Endothelial cell (in vitro differentiated cells): ENCODE measurements around the gene KRT38. TPM values are rescaled to one million over a fixed set of nuclear protein-coding genes. Genes with fewer than 3 reads are reported as not detected.

ENCODE experiments used
- DNase-seq: peaks from one replicate; pipeline ENCODE4 v3.0.0; 2021; ENCODE audit warnings: low spot score
- H3K27ac Mint-ChIP-seq: one replicate; pipeline ENCODE4 v1.8.0; 2021; ENCODE audit warnings: mixed read lengths, inconsistent platforms; ENCODE audit not compliant: unreplicated experiment
- H3K27me3 Mint-ChIP-seq: one replicate; pipeline ENCODE4 v1.8.0; 2021; ENCODE audit warnings: mild to moderate bottlenecking, moderate library complexity, mixed read lengths, inconsistent platforms; ENCODE audit not compliant: unreplicated experiment
- H3K36me3 Mint-ChIP-seq: one replicate; pipeline ENCODE4 v1.8.0; 2021; ENCODE audit warnings: mild to moderate bottlenecking, low read depth, mixed read lengths, inconsistent platforms; ENCODE audit not compliant: unreplicated experiment
- H3K4me1 Mint-ChIP-seq: one replicate; pipeline ENCODE4 v1.8.0; 2021; ENCODE audit warnings: mild to moderate bottlenecking, mixed read lengths, inconsistent platforms; ENCODE audit not compliant: unreplicated experiment
- H3K4me3 Mint-ChIP-seq: one replicate; pipeline ENCODE4 v1.8.0; 2021; ENCODE audit warnings: mild to moderate bottlenecking, mixed read lengths, inconsistent platforms; ENCODE audit not compliant: unreplicated experiment
- H3K9me3 Mint-ChIP-seq: one replicate; pipeline ENCODE4 v1.8.0; 2021; ENCODE audit warnings: mixed read lengths, inconsistent platforms; ENCODE audit not compliant: unreplicated experiment
- total RNA-seq: library from RNA; stranded (reverse); fragmentation: NEBNext Ultra II Directional; extraction: Animal tissue kit (Norgen Biotek cat#: 25700); gene quantifications from one replicate; pipeline ENCODE4 v1.2.1, GENCODE V29; 2021; ENCODE audit not compliant: unreplicated experiment
- TF ChIP-seq, protein P1 (sequence below): fragments of 200-600 bp; sonication (generic); IDR thresholded peaks from one replicate; pipeline ENCODE4 v1.5.0; 2021; ENCODE audit warnings: antibody characterized with exemption; ENCODE audit not compliant: unreplicated experiment

KRT38 gene
- total RNA-seq, 1 donor from 2014 or later: not detected

DNA sequence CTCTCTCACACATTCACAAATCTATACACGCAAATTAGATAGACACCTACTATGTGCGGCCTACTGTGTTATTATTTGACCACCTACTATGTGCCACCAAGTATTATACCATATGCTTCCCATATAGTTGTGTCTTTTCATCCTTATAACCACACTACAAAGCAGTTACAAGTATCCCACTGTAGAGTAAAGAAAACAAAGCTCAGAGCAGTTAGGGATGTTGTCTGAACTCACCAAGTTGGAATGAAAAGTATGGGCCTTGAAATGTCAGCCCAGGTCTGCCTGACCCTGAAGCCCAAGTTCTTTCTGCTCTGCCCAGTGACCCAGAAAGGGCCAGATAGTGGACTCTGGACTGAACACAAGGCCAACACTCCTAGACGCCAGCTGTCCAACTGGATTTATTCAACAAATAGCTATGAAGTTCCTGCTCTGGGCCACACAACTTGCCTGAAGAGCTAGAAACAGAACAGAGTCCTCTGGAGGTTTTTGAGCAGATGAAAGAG, 24.9 kb downstream of the KRT38 start:
- TF ChIP-seq, protein P1, sequence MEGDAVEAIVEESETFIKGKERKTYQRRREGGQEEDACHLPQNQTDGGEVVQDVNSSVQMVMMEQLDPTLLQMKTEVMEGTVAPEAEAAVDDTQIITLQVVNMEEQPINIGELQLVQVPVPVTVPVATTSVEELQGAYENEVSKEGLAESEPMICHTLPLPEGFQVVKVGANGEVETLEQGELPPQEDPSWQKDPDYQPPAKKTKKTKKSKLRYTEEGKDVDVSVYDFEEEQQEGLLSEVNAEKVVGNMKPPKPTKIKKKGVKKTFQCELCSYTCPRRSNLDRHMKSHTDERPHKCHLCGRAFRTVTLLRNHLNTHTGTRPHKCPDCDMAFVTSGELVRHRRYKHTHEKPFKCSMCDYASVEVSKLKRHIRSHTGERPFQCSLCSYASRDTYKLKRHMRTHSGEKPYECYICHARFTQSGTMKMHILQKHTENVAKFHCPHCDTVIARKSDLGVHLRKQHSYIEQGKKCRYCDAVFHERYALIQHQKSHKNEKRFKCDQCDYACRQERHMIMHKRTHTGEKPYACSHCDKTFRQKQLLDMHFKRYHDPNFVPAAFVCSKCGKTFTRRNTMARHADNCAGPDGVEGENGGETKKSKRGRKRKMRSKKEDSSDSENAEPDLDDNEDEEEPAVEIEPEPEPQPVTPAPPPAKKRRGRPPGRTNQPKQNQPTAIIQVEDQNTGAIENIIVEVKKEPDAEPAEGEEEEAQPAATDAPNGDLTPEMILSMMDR: no peak
- H3K36me3 Mint-ChIP-seq: no peaks in the 10 kb centered on the region
- no peaks in the 10 kb centered on the region for H3K4me1 Mint-ChIP-seq
- no peak overlapping the region for H3K27ac Mint-ChIP-seq
- no peak overlapping the region for H3K4me3 Mint-ChIP-seq
- no peak for DNase-seq
- peaks cover 1% of the 10 kb centered on the region for H3K27me3 Mint-ChIP-seq
- no peaks in the 10 kb centered on the region for H3K9me3 Mint-ChIP-seq

DNA sequence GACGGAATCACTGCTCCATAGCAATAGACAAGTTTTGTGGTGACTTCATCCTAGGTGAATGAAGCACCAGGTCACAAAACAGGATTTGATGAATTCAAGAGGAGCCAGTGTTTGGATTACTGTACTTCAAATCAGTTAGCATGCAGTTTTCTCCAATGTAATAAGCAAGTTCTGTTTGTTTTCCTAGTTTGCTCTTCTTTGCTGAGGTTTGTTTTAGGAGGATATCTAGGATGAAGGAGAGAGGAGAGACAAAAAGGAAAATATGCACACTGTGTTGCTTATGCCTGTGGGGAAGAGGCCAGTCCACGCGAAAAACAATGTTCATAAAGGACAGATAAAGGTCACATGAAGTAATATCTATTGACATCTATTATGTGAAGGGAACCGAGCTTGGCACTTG, 25.4 kb downstream of the KRT38 start:
- no peak for DNase-seq
- Mint-ChIP-seq H3K27ac (no peak overlapping the region), H3K27me3 (peaks cover 1% of the 10 kb centered on the region), H3K36me3 (no peaks in the 10 kb centered on the region), H3K9me3 (no peaks in the 10 kb centered on the region), H3K4me1 (no peaks in the 10 kb centered on the region), H3K4me3 (no peak overlapping the region)
- TF ChIP-seq, protein P1: no peak

DNA sequence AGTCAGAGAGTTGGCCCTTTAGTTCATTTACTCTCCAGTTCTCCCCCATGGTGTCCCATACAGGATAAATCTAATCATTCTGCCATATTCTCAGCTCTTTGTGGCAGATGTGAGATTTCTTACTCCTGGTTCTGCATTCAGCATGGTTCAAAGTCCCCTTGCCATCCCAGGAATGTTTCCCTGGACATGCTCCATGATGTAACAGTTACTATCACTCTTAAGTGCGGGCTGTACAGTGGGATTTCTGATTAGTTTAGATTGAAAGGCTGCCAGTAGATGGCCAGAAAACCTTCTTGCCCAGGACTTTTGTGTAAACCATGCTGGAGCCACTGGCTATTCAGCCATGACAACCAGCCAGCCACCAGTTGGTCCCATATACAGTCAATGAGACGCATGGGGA, 26.8 kb downstream of the KRT38 start:
- Mint-ChIP-seq H3K4me1 (no peaks in the 10 kb centered on the region), H3K27me3 (peaks cover 1% of the 10 kb centered on the region), H3K27ac (no peak overlapping the region), H3K4me3 (no peak overlapping the region), H3K9me3 (no peaks in the 10 kb centered on the region), H3K36me3 (no peaks in the 10 kb centered on the region)
- TF ChIP-seq, protein P1: no peak
- DNase-seq: no peak

DNA sequence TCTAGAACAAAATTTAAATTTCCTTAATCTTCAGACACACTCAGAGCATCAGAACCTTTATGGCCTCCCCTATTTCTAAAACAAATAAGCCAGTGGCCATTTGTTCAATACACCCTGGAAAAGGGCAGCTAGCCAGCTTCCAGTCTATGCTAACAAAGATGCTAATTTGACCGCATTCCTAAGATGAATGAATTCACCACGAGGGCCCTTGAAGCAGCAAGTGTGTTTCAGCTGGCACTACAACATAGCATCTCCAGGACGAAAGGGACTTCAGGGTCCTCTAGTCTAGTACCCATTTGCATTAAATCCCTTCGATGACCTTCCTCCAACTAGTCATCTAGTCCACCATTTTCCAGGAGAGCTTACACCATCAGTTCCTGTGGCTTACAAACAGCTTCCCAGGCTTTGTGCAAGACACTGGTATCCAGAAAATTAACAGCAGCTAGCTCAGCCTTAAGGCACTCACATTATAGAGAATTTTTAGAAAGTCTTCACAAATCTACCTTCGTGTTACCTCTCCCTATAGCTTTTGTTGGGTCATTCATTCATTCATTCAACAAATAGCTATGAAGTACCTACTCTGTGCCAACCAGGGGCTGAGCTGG, 27.3 kb downstream of the KRT38 start:
- TF ChIP-seq, protein P1: no peak
- no peak overlapping the region for H3K27ac Mint-ChIP-seq
- no peaks in the 10 kb centered on the region for H3K36me3 Mint-ChIP-seq
- H3K9me3 Mint-ChIP-seq: no peaks in the 10 kb centered on the region
- no peak for DNase-seq
- H3K4me3 Mint-ChIP-seq: no peak overlapping the region
- peaks cover 1% of the 10 kb centered on the region for H3K27me3 Mint-ChIP-seq
- no peaks in the 10 kb centered on the region for H3K4me1 Mint-ChIP-seq

DNA sequence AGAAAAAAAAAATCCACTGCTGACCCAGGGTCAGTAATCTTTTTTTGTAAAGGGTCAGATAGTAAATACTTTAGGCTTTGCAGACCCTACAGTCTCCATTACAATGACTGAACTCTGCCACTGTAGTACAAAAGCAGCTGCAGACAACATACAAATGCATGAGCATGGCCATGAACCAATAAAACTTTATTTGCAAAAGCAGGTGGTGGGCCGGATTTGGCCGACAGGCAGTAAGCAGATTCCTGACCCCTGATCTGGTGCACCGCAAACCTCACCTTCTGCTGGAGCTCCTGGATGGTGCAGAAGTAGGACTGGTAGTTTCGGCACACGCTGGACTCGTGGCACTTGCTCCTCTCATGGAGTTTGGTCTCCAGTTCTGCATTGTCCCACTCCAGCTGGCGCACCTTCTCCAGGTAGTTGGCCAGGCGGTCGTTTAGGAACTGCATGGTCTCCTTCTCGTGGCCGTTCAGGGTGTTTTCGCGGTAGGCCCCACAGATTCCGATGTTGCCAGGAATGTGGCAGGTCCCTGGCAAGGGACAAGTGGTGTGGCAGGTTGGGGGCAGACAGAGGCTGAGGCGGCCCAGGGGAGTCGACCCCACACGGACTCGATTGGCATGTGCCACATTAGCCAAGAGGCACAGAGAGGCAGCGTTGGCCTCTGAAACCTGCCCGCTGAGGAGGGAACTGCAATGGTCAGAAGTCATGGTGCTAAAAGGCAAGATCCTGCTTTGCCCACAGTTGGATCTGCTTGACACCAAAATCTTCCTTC, 29.5 kb downstream of the KRT38 start:
- H3K4me3 Mint-ChIP-seq: no peak overlapping the region
- TF ChIP-seq, protein P1: no peak
- peaks cover 1% of the 10 kb centered on the region for H3K27me3 Mint-ChIP-seq
- H3K4me1 Mint-ChIP-seq: no peaks in the 10 kb centered on the region
- no peak overlapping the region for H3K27ac Mint-ChIP-seq
- H3K36me3 Mint-ChIP-seq: no peaks in the 10 kb centered on the region
- no peak for DNase-seq
- H3K9me3 Mint-ChIP-seq: no peaks in the 10 kb centered on the region
